ENCODE results near the gene PCDH9. TPM values are rescaled to one million over a fixed set of nuclear protein-coding genes. Genes with fewer than 3 reads are reported as not detected.

The PCDH9 gene
- total RNA-seq, 1 donor from 2014 or later = 1.7 TPM

GRCh38 chr13:67017276-67017675 lies 212.9 kb downstream of the PCDH9 start:
- Mint-ChIP-seq H3K27me3 (no peaks in the 10 kb centered on the region), H3K4me1 (ENCODE audit: low read depth) (no peaks in the 10 kb centered on the region), H3K36me3 (ENCODE audit: insufficient read depth) (no peaks in the 10 kb centered on the region), H3K4me3 (ENCODE audit: low read depth) (no peak overlapping the region), H3K9me3 (ENCODE audit: low read depth) (no peaks in the 10 kb centered on the region), H3K27ac (no peak overlapping the region)
- TF ChIP-seq CTCF (IDR thresholded peaks at IDR 0.05; ENCODE audit: unreplicated experiment) = no peak
- no peak for DNase-seq (ENCODE audit: low spot score, unreplicated experiment)

DNA sequence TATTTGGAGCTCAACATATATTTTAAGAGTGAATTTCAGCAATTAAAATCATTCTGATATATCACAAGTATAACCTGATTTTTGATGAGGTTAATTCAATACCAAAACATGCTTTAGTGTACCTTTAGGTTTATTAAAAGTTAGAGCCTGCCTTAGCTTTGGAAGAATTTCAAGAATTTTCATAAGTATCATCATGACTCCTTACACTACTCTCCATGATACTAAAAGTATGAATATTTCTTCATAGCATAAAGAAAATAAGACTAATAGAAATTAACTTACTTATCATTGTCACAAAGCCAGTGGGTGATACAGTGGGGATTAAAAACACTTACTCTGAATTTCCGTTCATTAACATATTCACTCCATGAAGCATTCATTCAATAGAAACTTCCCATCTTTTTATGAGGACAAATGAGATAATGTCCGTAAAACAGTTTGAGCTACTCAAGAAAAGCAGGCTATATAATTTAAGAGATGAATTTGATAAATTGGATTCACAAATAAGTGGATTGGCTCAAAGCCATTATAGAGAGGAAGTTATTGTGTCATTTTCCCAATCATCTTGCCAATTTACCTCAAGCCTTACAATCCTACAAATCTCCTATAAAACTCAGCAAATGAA lies 214.0 kb downstream of the PCDH9 start:
- TF ChIP-seq CTCF (IDR thresholded peaks at IDR 0.05; ENCODE audit: unreplicated experiment) = no peak
- Mint-ChIP-seq H3K36me3 (ENCODE audit: insufficient read depth) (no peaks in the 10 kb centered on the region), H3K4me1 (ENCODE audit: low read depth) (no peaks in the 10 kb centered on the region), H3K27ac (no peak overlapping the region), H3K9me3 (ENCODE audit: low read depth) (no peaks in the 10 kb centered on the region), H3K4me3 (ENCODE audit: low read depth) (no peak overlapping the region), H3K27me3 (no peaks in the 10 kb centered on the region)
- no peak for DNase-seq (ENCODE audit: low spot score, unreplicated experiment)

GRCh38 chr13:67014399-67014798 lies 215.7 kb downstream of the PCDH9 start:
- H3K4me1 Mint-ChIP-seq (ENCODE audit: low read depth) = no peaks in the 10 kb centered on the region
- no peak for TF ChIP-seq CTCF (IDR thresholded peaks at IDR 0.05; ENCODE audit: unreplicated experiment)
- no peak for DNase-seq (ENCODE audit: low spot score, unreplicated experiment)
- H3K36me3 Mint-ChIP-seq (ENCODE audit: insufficient read depth) = no peaks in the 10 kb centered on the region
- no peaks in the 10 kb centered on the region for H3K9me3 Mint-ChIP-seq (ENCODE audit: low read depth)
- no peaks in the 10 kb centered on the region for H3K27me3 Mint-ChIP-seq
- no peak overlapping the region for H3K4me3 Mint-ChIP-seq (ENCODE audit: low read depth)
- H3K27ac Mint-ChIP-seq = no peak overlapping the region

GRCh38 chr13:67013709-67014108 lies 216.4 kb downstream of the PCDH9 start:
- DNase-seq (ENCODE audit: low spot score, unreplicated experiment) = no peak
- Mint-ChIP-seq H3K27ac (no peak overlapping the region), H3K36me3 (ENCODE audit: insufficient read depth) (no peaks in the 10 kb centered on the region), H3K4me1 (ENCODE audit: low read depth) (no peaks in the 10 kb centered on the region), H3K4me3 (ENCODE audit: low read depth) (no peak overlapping the region), H3K27me3 (no peaks in the 10 kb centered on the region), H3K9me3 (ENCODE audit: low read depth) (no peaks in the 10 kb centered on the region)
- TF ChIP-seq CTCF (IDR thresholded peaks at IDR 0.05; ENCODE audit: unreplicated experiment) = no peak

- DNase-seq (ENCODE audit: low spot score, unreplicated experiment) = no peak
- Mint-ChIP-seq H3K36me3 (ENCODE audit: insufficient read depth) (no peaks in the 10 kb centered on the region), H3K9me3 (ENCODE audit: low read depth) (no peaks in the 10 kb centered on the region), H3K27ac (no peak overlapping the region), H3K4me3 (ENCODE audit: low read depth) (no peak overlapping the region), H3K4me1 (ENCODE audit: low read depth) (no peaks in the 10 kb centered on the region), H3K27me3 (no peaks in the 10 kb centered on the region)
- no peak for TF ChIP-seq CTCF (IDR thresholded peaks at IDR 0.05; ENCODE audit: unreplicated experiment)
These were observed 222.0 kb downstream of the PCDH9 start for GRCh38 chr13:67008075-67008668.
